Gastroesophageal sphincter (tissue), 4 donors: ENCODE measurements around the gene PRXL2A. TPM values are rescaled to one million over a fixed set of nuclear protein-coding genes. Genes with fewer than 3 reads are reported as not detected.

Experiments
- ATAC-seq: fragments of 150-250 bp; one replicate; pipeline ENCODE4 v1.9.1; 2016; ENCODE audit warnings: mild to moderate bottlenecking, moderate library complexity
- H3K27ac ChIP-seq, 4 donors: fragments of 200-600 bp; sonication (generic) in 3 of 4; 1 replicate in 3 of 4; 2 replicates in 1 of 4; pipeline ENCODE4 v1.5.1; 2016 to 2019
- H3K27me3 ChIP-seq: fragments of 200-600 bp; sonication (generic); one replicate; pipeline ENCODE4 v1.5.1; 2019
- H3K36me3 ChIP-seq, 2 donors: fragments of 200-600 bp; sonication (generic); one replicate each; pipeline ENCODE4 v1.5.1; 2019; ENCODE audit warnings: control low read depth in 1 of 2
- H3K4me1 ChIP-seq, 3 donors: fragments of 200-600 bp; sonication (generic); 1 replicate in 2 of 3; 2 replicates in 1 of 3; pipeline ENCODE4 v1.5.1; 2016 to 2019; ENCODE audit warnings: control low read depth in 2 of 3
- H3K4me3 ChIP-seq, 2 donors: fragments of 200-600 bp; sonication (generic); one replicate each; pipeline ENCODE4 v1.5.1; 2019; ENCODE audit warnings: mild to moderate bottlenecking in 1 of 2, moderate library complexity in 1 of 2
- H3K9me3 ChIP-seq, 3 donors: fragments of 200-600 bp; sonication (generic); one replicate each; pipeline ENCODE4 v1.5.1; 2017 to 2019; ENCODE audit warnings: control low read depth in 2 of 3
- EP300 ChIP-seq: sonication (generic); formaldehyde crosslinking; IDR thresholded peaks from one replicate; pipeline ENCODE4 v1.6.1; 2017; ENCODE audit warnings: antibody characterized with exemption, mild to moderate bottlenecking
- POLR2A ChIP-seq, 2 donors: fragments of 450-650 bp; IDR thresholded peaks; one replicate each; pipeline ENCODE4 v1.6.1; 2017; ENCODE audit warnings: antibody characterized with exemption in 2 of 2, mild to moderate bottlenecking in 2 of 2, moderate library complexity in 1 of 2
- POLR2AphosphoS5 ChIP-seq: sonication (generic); formaldehyde crosslinking; IDR thresholded peaks from one replicate; pipeline ENCODE4 v1.6.1; 2017; ENCODE audit warnings: antibody characterized with exemption
- WGBS, 2 donors: methylation state at CpG; one replicate each; pipeline ENCODE4 v1.1.5; 2018; ENCODE audit warnings: low coverage in 1 of 2; 5-methylcytosine and 5-hydroxymethylcytosine counted together
- total RNA-seq, 4 donors: library from RNA; depleted of rRNA; stranded (reverse); fragments of >200 nt; gene quantifications; one replicate each; pipeline ENCODE4 v1.1.0, GENCODE V29; 2016
- TF ChIP-seq, protein P1 (sequence below), 4 experiments: fragments of 200-600 bp in 2 of 4; fragments of 450-650 bp in 2 of 4; sonication (generic) in 1 of 4; IDR thresholded peaks; one replicate each; pipeline ENCODE4 v1.5.1; 2017 to 2019; ENCODE audit warnings: antibody characterized with exemption in 4 of 4, mild to moderate bottlenecking in 2 of 4, moderate library complexity in 2 of 4

The PRXL2A gene
- total RNA-seq, 4 donors from 2014 or later = 26.4 to 29.4 (median 26.6) TPM

DNA sequence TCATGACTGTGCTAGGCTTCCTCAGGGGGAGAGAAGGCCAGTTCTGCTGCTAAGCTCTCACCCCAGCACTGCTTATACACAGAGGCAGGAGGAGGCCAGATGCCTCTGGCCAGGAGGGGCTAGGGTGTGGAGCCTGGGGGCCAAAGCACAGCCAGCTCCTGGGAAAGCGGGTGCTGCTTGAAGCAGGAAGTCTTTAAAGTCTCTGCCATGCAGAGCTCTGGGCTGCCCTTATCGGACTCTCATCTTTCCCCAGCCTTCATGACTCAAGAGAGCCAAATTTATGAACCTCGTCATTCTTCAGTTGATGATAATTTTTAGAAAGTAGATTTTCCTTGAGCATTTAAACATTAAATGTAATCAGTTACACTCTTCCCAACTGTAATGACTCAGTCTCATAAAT is 34.5 kb downstream of the PRXL2A start:
- Histone ChIP-seq H3K27ac (no peak overlapping the region), H3K4me3 (no peak overlapping the region), H3K9me3 (no peaks in the 10 kb centered on the region), H3K4me1 (peaks cover 0 to 18% (median 0%) of the 10 kb centered on the region in 3 donors), H3K36me3 (no peaks in the 10 kb centered on the region), H3K27me3 (no peaks in the 10 kb centered on the region)
- TF ChIP-seq, protein P1, sequence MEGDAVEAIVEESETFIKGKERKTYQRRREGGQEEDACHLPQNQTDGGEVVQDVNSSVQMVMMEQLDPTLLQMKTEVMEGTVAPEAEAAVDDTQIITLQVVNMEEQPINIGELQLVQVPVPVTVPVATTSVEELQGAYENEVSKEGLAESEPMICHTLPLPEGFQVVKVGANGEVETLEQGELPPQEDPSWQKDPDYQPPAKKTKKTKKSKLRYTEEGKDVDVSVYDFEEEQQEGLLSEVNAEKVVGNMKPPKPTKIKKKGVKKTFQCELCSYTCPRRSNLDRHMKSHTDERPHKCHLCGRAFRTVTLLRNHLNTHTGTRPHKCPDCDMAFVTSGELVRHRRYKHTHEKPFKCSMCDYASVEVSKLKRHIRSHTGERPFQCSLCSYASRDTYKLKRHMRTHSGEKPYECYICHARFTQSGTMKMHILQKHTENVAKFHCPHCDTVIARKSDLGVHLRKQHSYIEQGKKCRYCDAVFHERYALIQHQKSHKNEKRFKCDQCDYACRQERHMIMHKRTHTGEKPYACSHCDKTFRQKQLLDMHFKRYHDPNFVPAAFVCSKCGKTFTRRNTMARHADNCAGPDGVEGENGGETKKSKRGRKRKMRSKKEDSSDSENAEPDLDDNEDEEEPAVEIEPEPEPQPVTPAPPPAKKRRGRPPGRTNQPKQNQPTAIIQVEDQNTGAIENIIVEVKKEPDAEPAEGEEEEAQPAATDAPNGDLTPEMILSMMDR (IDR thresholded peaks at IDR 0.05) = no peak
- TF ChIP-seq EP300 = no peak
- no peak for TF ChIP-seq POLR2AphosphoS5
- TF ChIP-seq POLR2A (IDR thresholded peaks at IDR 0.05) = no peak
- no peak for ATAC-seq
- WGBS, 2 donors = 82 to 86% methylated on average over 2 of the region's 3 CpGs

DNA sequence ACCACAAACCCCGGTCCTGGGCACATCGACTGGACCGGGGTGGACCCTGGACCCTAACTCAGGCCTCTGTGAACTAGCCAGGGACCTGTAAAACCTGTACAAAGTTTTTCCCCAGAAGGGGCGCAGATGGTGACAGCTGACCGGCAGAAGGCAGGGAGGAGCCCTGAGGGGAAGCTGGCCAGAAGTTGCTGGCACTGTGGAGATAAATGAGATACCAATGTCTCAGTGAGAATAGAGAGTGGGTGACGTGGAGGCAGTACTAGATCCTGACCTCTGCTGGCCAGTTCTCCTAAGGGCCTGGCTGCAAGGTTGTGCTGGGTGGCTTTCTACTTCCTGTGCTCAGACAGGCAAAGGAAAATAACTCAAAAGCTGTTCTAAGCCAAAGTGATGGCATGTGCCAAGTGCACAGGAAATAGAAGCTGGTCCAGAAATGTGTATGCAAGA is 35.2 kb downstream of the PRXL2A start:
- Histone ChIP-seq H3K36me3 (no peaks in the 10 kb centered on the region), H3K27me3 (no peaks in the 10 kb centered on the region), H3K4me3 (no peak overlapping the region), H3K27ac (peak overlapping the region in 1 of 4 donors; percentile 5), H3K4me1 (peaks cover 0 to 18% (median 0%) of the 10 kb centered on the region in 3 donors), H3K9me3 (no peaks in the 10 kb centered on the region)
- no peak for ATAC-seq
- TF ChIP-seq POLR2A (IDR thresholded peaks at IDR 0.05) (no peak), EP300 (no peak), POLR2AphosphoS5 (no peak)
- TF ChIP-seq, protein P1 (IDR thresholded peaks at IDR 0.05) = peak in 1 of 4 experiments; percentile 28
- WGBS, 2 donors = 50% methylated on average over 2 of the region's 6 CpGs; no CpG with 5 or more reads in 1 of the 2 donors

DNA sequence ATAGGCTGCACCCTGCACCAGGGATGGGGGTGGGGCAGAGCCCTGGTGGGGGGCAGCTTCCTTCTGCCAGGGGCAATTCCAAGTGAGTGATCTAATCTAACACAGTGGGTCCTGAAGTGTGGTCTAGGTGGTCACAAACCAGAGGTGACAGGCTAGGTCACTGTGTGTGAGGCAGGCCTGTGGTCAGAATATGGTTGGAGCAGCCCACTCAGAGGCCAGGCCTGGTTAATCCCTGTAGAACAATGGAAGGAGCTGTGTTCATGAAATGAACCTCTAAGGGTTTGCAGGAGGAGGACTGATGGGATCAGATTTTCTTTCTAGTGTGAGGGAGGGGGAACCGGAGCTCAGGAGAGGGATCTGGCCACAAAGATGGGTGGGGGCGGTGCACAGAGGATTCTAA is 35.8 kb downstream of the PRXL2A start:
- ATAC-seq = no peak
- TF ChIP-seq, protein P1 (IDR thresholded peaks at IDR 0.05) = no peak
- TF ChIP-seq POLR2AphosphoS5 = no peak
- TF ChIP-seq POLR2A (IDR thresholded peaks at IDR 0.05) = no peak
- TF ChIP-seq EP300 = no peak
- peak overlapping the region in 1 of 4 donors; percentile 5 for H3K27ac ChIP-seq
- H3K4me3 ChIP-seq = no peak overlapping the region
- H3K9me3 ChIP-seq = no peaks in the 10 kb centered on the region
- no peaks in the 10 kb centered on the region for H3K27me3 ChIP-seq
- H3K36me3 ChIP-seq = no peaks in the 10 kb centered on the region
- H3K4me1 ChIP-seq = peaks cover 0 to 18% (median 0%) of the 10 kb centered on the region in 3 donors
- 67 to 83% methylated on average over 2 of the region's 2 CpGs for WGBS, 2 donors

DNA sequence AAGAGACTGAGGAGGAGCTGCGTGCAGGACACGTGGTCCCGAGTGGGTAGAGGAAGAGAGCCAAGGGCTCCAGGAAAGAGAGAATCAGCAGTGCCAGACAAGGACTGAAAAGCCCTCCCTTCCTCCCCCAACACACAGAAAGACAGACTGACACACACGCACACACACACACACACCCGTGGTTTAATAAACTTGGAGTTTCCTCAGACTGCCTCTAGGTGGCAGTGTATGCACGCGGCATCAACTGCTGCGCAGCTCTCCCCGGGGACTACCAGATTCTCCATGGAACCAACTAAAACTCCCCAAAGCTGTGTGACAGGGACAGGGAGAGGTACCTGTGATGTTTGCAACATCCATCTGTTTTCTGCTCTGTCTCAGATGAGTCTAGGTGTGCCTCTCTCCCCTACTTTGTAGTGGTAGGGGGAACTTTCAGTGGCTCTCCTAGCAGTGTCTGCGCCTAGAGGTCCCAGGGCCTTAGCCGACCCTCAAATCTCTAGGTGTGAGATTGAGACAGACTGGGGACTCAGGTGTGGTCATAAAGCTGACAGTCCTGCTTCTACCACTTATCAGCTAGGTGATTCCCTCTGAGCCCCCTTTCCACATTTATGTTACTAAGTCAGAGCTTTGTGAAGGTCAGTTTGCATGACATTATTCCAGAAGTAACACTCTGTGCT is 36.4 kb downstream of the PRXL2A start:
- 3 to 6% methylated on average over 3 to 5 of the region's 11 CpGs for WGBS, 2 donors
- H3K27me3 ChIP-seq = no peaks in the 10 kb centered on the region
- no peak overlapping the region for H3K4me3 ChIP-seq
- no peaks in the 10 kb centered on the region for H3K9me3 ChIP-seq
- TF ChIP-seq, protein P1 (IDR thresholded peaks at IDR 0.05) = peak; percentile 67 to 91 (median 80)
- TF ChIP-seq EP300 = no peak
- H3K27ac ChIP-seq = peak overlapping the region in 1 of 4 donors; percentile 5
- peaks cover 0 to 18% (median 0%) of the 10 kb centered on the region in 3 donors for H3K4me1 ChIP-seq
- peak; percentile 88 for ATAC-seq
- H3K36me3 ChIP-seq = no peaks in the 10 kb centered on the region
